GM12874 (cell line): Measurements from ENCODE around the gene OSCAR.

Experiments
- TF ChIP-seq, protein P1 (sequence below): IDR thresholded peaks from 2 replicates; pipeline ENCODE4 v1.5.1; 2011; ENCODE audit warnings: low read depth, mild to moderate bottlenecking, control low read depth, low read length, moderate library complexity; ENCODE audit not compliant: insufficient read depth

Gene OSCAR

DNA sequence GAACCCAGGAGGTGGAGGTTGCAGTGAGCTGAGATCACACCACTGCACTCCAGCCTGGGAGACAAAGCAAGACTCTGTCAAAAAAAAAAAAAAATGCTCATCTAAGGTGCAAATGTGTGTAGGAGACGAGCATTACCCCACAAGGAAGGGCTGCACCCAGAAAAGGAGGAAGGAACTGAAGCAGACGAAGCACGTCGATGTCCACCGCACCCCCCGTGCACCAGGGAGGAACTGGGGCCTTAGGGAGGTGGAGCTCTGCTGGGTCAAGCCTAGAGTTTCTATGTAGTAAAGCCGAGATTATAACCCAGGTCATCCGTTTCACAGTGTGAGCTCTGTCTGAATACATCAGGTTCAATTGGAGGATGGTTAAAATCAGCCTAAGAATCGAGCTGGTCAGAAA lies 38.0 kb downstream of the OSCAR start:
- TF ChIP-seq, protein P1, sequence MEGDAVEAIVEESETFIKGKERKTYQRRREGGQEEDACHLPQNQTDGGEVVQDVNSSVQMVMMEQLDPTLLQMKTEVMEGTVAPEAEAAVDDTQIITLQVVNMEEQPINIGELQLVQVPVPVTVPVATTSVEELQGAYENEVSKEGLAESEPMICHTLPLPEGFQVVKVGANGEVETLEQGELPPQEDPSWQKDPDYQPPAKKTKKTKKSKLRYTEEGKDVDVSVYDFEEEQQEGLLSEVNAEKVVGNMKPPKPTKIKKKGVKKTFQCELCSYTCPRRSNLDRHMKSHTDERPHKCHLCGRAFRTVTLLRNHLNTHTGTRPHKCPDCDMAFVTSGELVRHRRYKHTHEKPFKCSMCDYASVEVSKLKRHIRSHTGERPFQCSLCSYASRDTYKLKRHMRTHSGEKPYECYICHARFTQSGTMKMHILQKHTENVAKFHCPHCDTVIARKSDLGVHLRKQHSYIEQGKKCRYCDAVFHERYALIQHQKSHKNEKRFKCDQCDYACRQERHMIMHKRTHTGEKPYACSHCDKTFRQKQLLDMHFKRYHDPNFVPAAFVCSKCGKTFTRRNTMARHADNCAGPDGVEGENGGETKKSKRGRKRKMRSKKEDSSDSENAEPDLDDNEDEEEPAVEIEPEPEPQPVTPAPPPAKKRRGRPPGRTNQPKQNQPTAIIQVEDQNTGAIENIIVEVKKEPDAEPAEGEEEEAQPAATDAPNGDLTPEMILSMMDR = no peak

DNA sequence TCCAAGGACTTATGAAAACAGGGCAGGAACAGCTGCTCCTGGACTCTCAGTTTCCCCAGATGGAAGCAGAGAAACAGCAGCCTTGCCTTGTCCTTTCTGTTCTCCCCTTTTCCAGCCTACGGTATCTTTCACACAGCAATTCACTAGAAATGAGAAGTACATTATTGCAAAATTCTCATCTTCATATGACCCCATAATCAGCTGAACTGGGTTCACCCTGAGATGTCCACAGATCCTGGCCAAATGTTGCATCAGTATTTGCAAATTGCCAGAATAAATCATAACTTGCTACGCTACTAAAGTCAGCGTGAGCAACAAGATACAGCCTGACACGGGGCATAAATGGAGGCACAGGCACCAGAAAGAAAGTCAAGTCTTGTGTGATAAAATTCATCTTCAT lies 53.0 kb downstream of the OSCAR start:
- TF ChIP-seq, protein P1 = no peak

DNA sequence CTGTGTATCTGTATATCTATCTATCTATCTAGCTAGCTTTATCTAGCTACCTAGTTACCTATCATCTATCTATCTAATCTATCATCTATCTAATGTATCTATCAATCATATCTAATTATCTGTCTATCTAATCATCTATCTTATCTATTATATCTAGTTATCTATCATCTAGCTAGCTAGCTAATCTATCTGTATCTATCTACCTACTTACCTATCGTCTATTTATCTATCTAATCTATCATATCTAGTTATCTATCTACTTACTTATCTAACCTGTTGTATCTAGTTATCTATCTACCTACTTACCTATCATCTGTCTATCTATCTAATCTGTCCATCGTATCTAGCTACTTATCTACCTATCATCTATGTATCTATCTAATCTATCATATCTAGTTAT lies 54.8 kb downstream of the OSCAR start:
- TF ChIP-seq, protein P1 = no peak
